IMR-90 (cell line): ENCODE data around the gene KLHL7. TPM values are rescaled to one million over a fixed set of nuclear protein-coding genes. Genes with fewer than 3 reads are reported as not detected.

Source experiments
- ATAC-seq: fragments of 200-7000 bp; cut with Tn5 transposase; 2 replicates; pipeline ENCODE4 v1.9.1; 2020; ENCODE audit warnings: low read depth, mild to moderate bottlenecking, moderate library complexity
- BruUV-seq: library from RNA; stranded (reverse); fragments of 400-500 nt; replicated peaks from 2 replicates; lab custom pipeline; 2021; lab: Mats Ljungman, UMichigan
- CTCF ChIA-PET: fragments of 300-600 bp; formaldehyde crosslinking; extraction: SDS; loops from one replicate; lab custom pipeline; 2021; ENCODE audit warnings: antibody characterized with exemption; lab: Yijun Ruan, JAX
- POLR2A ChIA-PET: fragments of 300-600 bp; sonication (Branson Sonifier 250); formaldehyde crosslinking; loops from one replicate; lab custom pipeline; 2022; ENCODE audit warnings: antibody characterized with exemption; ENCODE audit not compliant: unreplicated experiment; lab: Charles Lee
- DNase-seq: peaks from one replicate; pipeline ENCODE4 v3.0.0; 2013
- H2AFZ ChIP-seq: replicated peaks from 2 replicates; pipeline ENCODE3; 2013; ENCODE audit warnings: low read length, mild to moderate bottlenecking; ENCODE audit not compliant: poor library complexity
- H2AK5ac ChIP-seq: 2 replicates; pipeline ENCODE4 v1.6.1; 2013; ENCODE audit warnings: low read depth, low read length, inconsistent platforms
- H2AK9ac ChIP-seq: replicated peaks from 2 replicates; pipeline ENCODE3; 2013; ENCODE audit warnings: mild to moderate bottlenecking, low read depth, low read length, moderate library complexity; ENCODE audit not compliant: poor library complexity
- H2BK120ac ChIP-seq: 2 replicates; pipeline ENCODE4 v1.6.1; 2013; ENCODE audit warnings: low read depth, low read length, inconsistent platforms
- H2BK15ac ChIP-seq: 3 replicates; pipeline ENCODE4 v1.6.1; 2013; ENCODE audit warnings: low read depth, low read length, inconsistent platforms
- H2BK20ac ChIP-seq: 2 replicates; pipeline ENCODE4 v1.6.1; 2013; ENCODE audit warnings: low read depth, mild to moderate bottlenecking, inconsistent platforms, low read length, moderate library complexity
- H2BK5ac ChIP-seq: 2 replicates; pipeline ENCODE4 v1.6.1; 2013; ENCODE audit warnings: mild to moderate bottlenecking, low read depth, low read length, inconsistent platforms; ENCODE audit not compliant: poor library complexity, severe bottlenecking
- H3K14ac ChIP-seq: replicated peaks from 2 replicates; pipeline ENCODE4 v1.6.1; 2013; ENCODE audit warnings: low read depth, low read length, inconsistent platforms
- H3K18ac ChIP-seq: 2 replicates; pipeline ENCODE4 v1.6.1; 2013; ENCODE audit warnings: low read depth, low read length, control low read depth
- H3K23ac ChIP-seq: 2 replicates; pipeline ENCODE4 v1.6.1; 2013; ENCODE audit warnings: low read depth, low read length, inconsistent platforms
- H3K27ac ChIP-seq: 2 replicates; pipeline ENCODE4 v1.5.1; 2013; ENCODE audit warnings: mild to moderate bottlenecking, control low read depth, low read length; ENCODE audit not compliant: insufficient read depth
- H3K27me3 ChIP-seq: 2 replicates; pipeline ENCODE4 v1.6.1; 2013; ENCODE audit warnings: low read length; ENCODE audit not compliant: control insufficient read depth, insufficient read depth
- H3K36me3 ChIP-seq: 2 replicates; pipeline ENCODE4 v1.6.1; 2013; ENCODE audit warnings: low read length, mixed read lengths; ENCODE audit not compliant: control insufficient read depth, insufficient read depth
- H3K4ac ChIP-seq: 2 replicates; pipeline ENCODE4 v1.6.1; 2013; ENCODE audit warnings: low read depth, low read length, inconsistent platforms
- H3K4me1 ChIP-seq: 2 replicates; pipeline ENCODE4 v1.6.1; 2013; ENCODE audit warnings: low read length, mixed read lengths; ENCODE audit not compliant: control insufficient read depth, insufficient read depth
- H3K4me2 ChIP-seq: 2 replicates; pipeline ENCODE4 v1.6.1; 2013; ENCODE audit warnings: low read depth, mild to moderate bottlenecking, control low read depth, low read length, moderate library complexity
- H3K4me3 ChIP-seq: 2 replicates; pipeline ENCODE4 v1.5.1; 2013; ENCODE audit warnings: low read depth, mild to moderate bottlenecking, control low read depth, low read length, moderate library complexity; ENCODE audit not compliant: insufficient read depth
- H3K56ac ChIP-seq: 2 replicates; pipeline ENCODE4 v1.6.1; 2013; ENCODE audit warnings: low read length, inconsistent platforms; ENCODE audit not compliant: insufficient read depth; ENCODE audit errors: extremely low read depth
- H3K79me1 ChIP-seq, 2 experiments: 2 replicates each; pipeline ENCODE4 v1.6.1; 2013; ENCODE audit warnings: low read length in 2 of 2, inconsistent platforms in 1 of 2, low read depth in 1 of 2
- H3K9ac ChIP-seq: 2 replicates; pipeline ENCODE4 v1.6.1; 2013; ENCODE audit warnings: low read depth, low read length, control low read depth
- H3K9me1 ChIP-seq: 2 replicates; pipeline ENCODE4 v1.6.1; 2013; ENCODE audit warnings: low read length, inconsistent platforms; ENCODE audit not compliant: insufficient read depth
- H3K9me3 ChIP-seq: 2 replicates; pipeline ENCODE4 v1.6.1; 2013; ENCODE audit warnings: low read length; ENCODE audit not compliant: control insufficient read depth, insufficient read depth
- H4K20me1 ChIP-seq: 2 replicates; pipeline ENCODE4 v1.6.1; 2013; ENCODE audit warnings: low read length, inconsistent platforms; ENCODE audit not compliant: insufficient read depth
- H4K5ac ChIP-seq: 2 replicates; pipeline ENCODE4 v1.6.1; 2013; ENCODE audit warnings: mild to moderate bottlenecking, low read depth, low read length, control low read depth
- H4K8ac ChIP-seq, 2 experiments: 2 replicates each; pipeline ENCODE4 v1.6.1; 2013; ENCODE audit warnings: low read depth in 2 of 2, low read length in 2 of 2, control low read depth in 1 of 2, inconsistent platforms in 1 of 2
- H4K91ac ChIP-seq: 2 replicates; pipeline ENCODE4 v1.6.1; 2013; ENCODE audit warnings: low read depth, low read length, inconsistent platforms; ENCODE audit not compliant: insufficient read depth
- CEBPB ChIP-seq: IDR thresholded peaks from 2 replicates; pipeline ENCODE4 v1.6.1; 2012; ENCODE audit warnings: low read depth, low read length, improper control_type of control experiment
- CTCF ChIP-seq: conservative IDR thresholded peaks from 2 replicates; pipeline ENCODE4 v1.5.1; 2012; ENCODE audit warnings: mild to moderate bottlenecking, low read depth, low read length, improper control_type of control experiment
- MAFK ChIP-seq: IDR thresholded peaks from 2 replicates; pipeline ENCODE4 v1.6.1; 2012; ENCODE audit warnings: low read depth, low read length, improper control_type of control experiment
- MAZ ChIP-seq: IDR thresholded peaks from 2 replicates; pipeline ENCODE4 v1.6.1; 2012; ENCODE audit warnings: low read depth, mild to moderate bottlenecking, low read length, improper control_type of control experiment, moderate library complexity, borderline replicate concordance
- NFE2L2 ChIP-seq: fragments of 150-350 bp; IDR thresholded peaks from 2 replicates; pipeline ENCODE4 v1.6.1; 2016; ENCODE audit warnings: low read depth, mild to moderate bottlenecking, low read length
- RAD21 ChIP-seq: IDR thresholded peaks from 2 replicates; pipeline ENCODE4 v1.6.1; 2012; ENCODE audit warnings: low read length, improper control_type of control experiment
- RCOR1 ChIP-seq: IDR thresholded peaks from 2 replicates; pipeline ENCODE4 v1.6.1; 2012; ENCODE audit warnings: mild to moderate bottlenecking, low read length, improper control_type of control experiment; ENCODE audit not compliant: insufficient replicate concordance
- RFX5 ChIP-seq: IDR thresholded peaks from 2 replicates; pipeline ENCODE4 v1.8.0; 2012; ENCODE audit warnings: low read depth, mild to moderate bottlenecking, low read length, moderate library complexity
- SMC3 ChIP-seq: fragments of 150-350 bp; IDR thresholded peaks from 2 replicates; pipeline ENCODE4 v1.6.1; 2016; ENCODE audit warnings: low read depth, mild to moderate bottlenecking, antibody characterized with exemption, low read length, moderate library complexity
- WGBS, 2 experiments: methylation state at CpG; one replicate each; pipeline versions ENCODE4 v1.1.5 to v1.1.7; 2013; ENCODE audit warnings: missing lambda C conversion rate in 2 of 2; ENCODE audit not compliant: insufficient read length in 1 of 2; ENCODE audit errors: extremely low coverage in 2 of 2; 5-methylcytosine and 5-hydroxymethylcytosine counted together
- dilution Hi-C: fragments of 300-500 bp; cut with HindIII; formaldehyde crosslinking; loops from one replicate; pipeline ENCODE4 v1.14.3; 2018; ENCODE audit warnings: low sequenced_read_pairs; ENCODE audit not compliant: unreplicated experiment
- in situ Hi-C: fragments of 300-500 bp; cut with MboI; formaldehyde crosslinking; loops from 3 replicates; pipeline ENCODE4 v1.14.3; 2019; ENCODE audit warnings: low sequenced_read_pairs, inconsistent platforms, mixed read lengths
- intact Hi-C: fragments of 100-400 bp; cut with micrococcal nuclease; formaldehyde crosslinking; loops from 2 replicates; pipeline ENCODE4 v1.10.0; 2022
- polyA plus RNA-seq, 3 experiments: library from polyadenylated mRNA; depleted of rRNA; stranded (reverse); fragments of >200 nt; gene quantifications; 2 replicates each; pipeline ENCODE4 v1.2.3, GENCODE V29; 2012; ENCODE audit warnings: low replicate concordance in 1 of 3
- total RNA-seq: library from RNA; depleted of rRNA; stranded (reverse); fragments of >200 nt; gene quantifications from 2 replicates; pipeline ENCODE4 v1.2.3, GENCODE V29; 2012
- TF ChIP-seq, protein P1 (sequence below): fragments of 150-350 bp; IDR thresholded peaks from 2 replicates; pipeline ENCODE4 v1.6.1; 2016; ENCODE audit warnings: low read depth, mild to moderate bottlenecking, low read length, moderate library complexity, borderline replicate concordance

The KLHL7 gene
- total and polyA plus RNA-seq, 2 of the 4 experiments (the other 2 are of a cell fraction) = 24.6 to 29.2 TPM

- TF ChIP-seq CTCF = no peak
- TF ChIP-seq NFE2L2 = no peak
These were observed 30.9 kb upstream of the KLHL7 start (continued) for GRCh38 chr7:23074443-23075261.

DNA sequence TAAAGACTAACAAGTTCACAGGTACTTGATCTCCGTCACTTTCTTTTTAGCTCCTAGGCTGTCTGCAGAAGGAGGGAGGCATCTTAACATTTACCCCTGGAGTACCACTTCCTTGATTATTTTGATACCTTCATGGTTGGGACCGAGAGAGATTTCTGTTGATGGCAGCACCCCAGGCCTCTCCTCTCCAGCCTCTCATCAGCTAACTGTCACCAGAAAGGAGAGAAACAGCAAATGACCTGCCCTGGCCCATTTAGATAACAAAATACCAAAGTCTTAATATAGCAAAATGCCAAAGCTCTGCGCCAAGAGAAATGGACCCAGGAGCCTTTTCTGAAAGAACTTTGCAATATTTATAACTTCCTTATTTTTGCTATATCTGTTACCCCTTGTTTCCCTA, 30.0 kb upstream of the KLHL7 start:
- Histone ChIP-seq H3K4ac (no peak overlapping the region), H3K36me3 (no peaks in the 10 kb centered on the region), H4K5ac (no peak overlapping the region), H3K9me3 (no peaks in the 10 kb centered on the region), H3K18ac (no peak overlapping the region), H2BK15ac (no peak overlapping the region), H4K20me1 (no peaks in the 10 kb centered on the region), H3K9me1 (peaks cover 2% of the 10 kb centered on the region; the same call in 1 of the 2 replicates), H3K56ac (no peak overlapping the region), H2AFZ (no peak overlapping the region), H2BK20ac (no peak overlapping the region), H2AK9ac (no peak overlapping the region), H3K27me3 (no peaks in the 10 kb centered on the region), H2BK5ac (no peak overlapping the region), H3K4me1 (peaks cover 5% of the 10 kb centered on the region), H2AK5ac (no peak overlapping the region), H3K4me2 (no peak overlapping the region), H2BK120ac (no peak overlapping the region), H3K4me3 (no peak overlapping the region), H3K14ac (no peak overlapping the region), H3K79me1 (no peaks in the 10 kb centered on the region), H3K9ac (no peak overlapping the region), H3K23ac (no peak overlapping the region), H4K91ac (no peak overlapping the region), H3K27ac (no peak overlapping the region), H4K8ac (no peak overlapping the region)
- ATAC-seq = no peak
- in situ Hi-C loops (no loop called here), intact Hi-C loops (no loop called here), dilution Hi-C loops (no loop called here)
- no peak for DNase-seq
- ChIA-PET CTCF (no interaction called here), POLR2A (no interaction called here)
- no TSS peak for BruUV-seq
- no CpG with 5 or more reads among the region's 3 CpGs for WGBS, 2 experiments
- TF ChIP-seq MAZ (no peak), RFX5 (no peak), RCOR1 (no peak), CEBPB (no peak), MAFK (no peak), CTCF (no peak), RAD21 (no peak), NFE2L2 (no peak), SMC3 (no peak)
- TF ChIP-seq, protein P1, sequence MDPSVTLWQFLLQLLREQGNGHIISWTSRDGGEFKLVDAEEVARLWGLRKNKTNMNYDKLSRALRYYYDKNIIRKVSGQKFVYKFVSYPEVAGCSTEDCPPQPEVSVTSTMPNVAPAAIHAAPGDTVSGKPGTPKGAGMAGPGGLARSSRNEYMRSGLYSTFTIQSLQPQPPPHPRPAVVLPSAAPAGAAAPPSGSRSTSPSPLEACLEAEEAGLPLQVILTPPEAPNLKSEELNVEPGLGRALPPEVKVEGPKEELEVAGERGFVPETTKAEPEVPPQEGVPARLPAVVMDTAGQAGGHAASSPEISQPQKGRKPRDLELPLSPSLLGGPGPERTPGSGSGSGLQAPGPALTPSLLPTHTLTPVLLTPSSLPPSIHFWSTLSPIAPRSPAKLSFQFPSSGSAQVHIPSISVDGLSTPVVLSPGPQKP = no peak
